Adrenal gland (tissue), 5 donors: ENCODE results near the gene RBM19.

Experiments
- POLR2A ChIP-seq, 2 donors: fragments of 450-650 bp; IDR thresholded peaks; one replicate each; pipeline ENCODE4 v1.6.1; 2017; ENCODE audit warnings: antibody characterized with exemption in 2 of 2, mild to moderate bottlenecking in 2 of 2, moderate library complexity in 1 of 2
- TF ChIP-seq, protein P1 (sequence below), 6 experiments: fragments of 450-650 bp in 4 of 6; fragments of 200-600 bp in 2 of 6; sonication (generic) in 1 of 6; IDR thresholded peaks; 1 replicate in 5 of 6; 2 replicates in 1 of 6; pipeline versions ENCODE4 v1.5.1 to v1.8.0; 2016 to 2021; ENCODE audit warnings: antibody characterized with exemption in 6 of 6, mild to moderate bottlenecking in 2 of 6, moderate library complexity in 1 of 6
- donor health status: DM: no; HTN: no; CAD: no.

DNA sequence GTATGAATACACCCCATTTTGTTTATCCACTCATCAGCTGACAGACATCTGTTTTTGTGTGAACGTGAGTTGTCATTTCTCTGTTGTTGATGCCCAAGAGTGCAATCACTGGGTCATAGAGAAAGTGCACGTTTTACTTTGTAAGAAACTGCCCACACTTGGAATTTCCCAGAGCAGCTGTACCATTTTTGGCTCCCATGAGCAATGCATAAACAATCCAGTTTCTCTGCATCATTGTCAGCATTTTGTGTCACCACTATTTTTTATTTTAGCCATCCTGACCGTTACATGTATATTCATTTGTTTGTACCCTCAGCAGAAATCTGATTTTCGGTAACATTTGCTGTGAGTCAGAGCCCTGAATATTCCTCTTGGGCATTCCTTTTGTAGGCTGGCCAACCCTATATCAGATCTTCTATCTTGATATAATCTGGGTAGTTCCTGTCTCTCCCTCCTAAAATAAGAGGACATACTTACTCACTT is 62.7 kb downstream of the RBM19 start:
- TF ChIP-seq, protein P1, sequence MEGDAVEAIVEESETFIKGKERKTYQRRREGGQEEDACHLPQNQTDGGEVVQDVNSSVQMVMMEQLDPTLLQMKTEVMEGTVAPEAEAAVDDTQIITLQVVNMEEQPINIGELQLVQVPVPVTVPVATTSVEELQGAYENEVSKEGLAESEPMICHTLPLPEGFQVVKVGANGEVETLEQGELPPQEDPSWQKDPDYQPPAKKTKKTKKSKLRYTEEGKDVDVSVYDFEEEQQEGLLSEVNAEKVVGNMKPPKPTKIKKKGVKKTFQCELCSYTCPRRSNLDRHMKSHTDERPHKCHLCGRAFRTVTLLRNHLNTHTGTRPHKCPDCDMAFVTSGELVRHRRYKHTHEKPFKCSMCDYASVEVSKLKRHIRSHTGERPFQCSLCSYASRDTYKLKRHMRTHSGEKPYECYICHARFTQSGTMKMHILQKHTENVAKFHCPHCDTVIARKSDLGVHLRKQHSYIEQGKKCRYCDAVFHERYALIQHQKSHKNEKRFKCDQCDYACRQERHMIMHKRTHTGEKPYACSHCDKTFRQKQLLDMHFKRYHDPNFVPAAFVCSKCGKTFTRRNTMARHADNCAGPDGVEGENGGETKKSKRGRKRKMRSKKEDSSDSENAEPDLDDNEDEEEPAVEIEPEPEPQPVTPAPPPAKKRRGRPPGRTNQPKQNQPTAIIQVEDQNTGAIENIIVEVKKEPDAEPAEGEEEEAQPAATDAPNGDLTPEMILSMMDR (IDR thresholded peaks at IDR 0.05), result no peak
- no peak for TF ChIP-seq POLR2A (IDR thresholded peaks at IDR 0.05)
